GM18502 (cell line): ENCODE data around the gene TET2.
"Not testable (repeated sequence)": the region's sequence is repeated elsewhere in the genome, so short reads cannot be mapped to it uniquely, and the experiment has no call there.

Source experiments
- ATAC-seq: cut with Tn5 transposase; IDR thresholded peaks from one replicate; pipeline ENCODE4 v1.9.1; 2021; ENCODE audit warnings: mild to moderate bottlenecking; ENCODE audit not compliant: unreplicated experiment, poor library complexity

The TET2 gene

DNA sequence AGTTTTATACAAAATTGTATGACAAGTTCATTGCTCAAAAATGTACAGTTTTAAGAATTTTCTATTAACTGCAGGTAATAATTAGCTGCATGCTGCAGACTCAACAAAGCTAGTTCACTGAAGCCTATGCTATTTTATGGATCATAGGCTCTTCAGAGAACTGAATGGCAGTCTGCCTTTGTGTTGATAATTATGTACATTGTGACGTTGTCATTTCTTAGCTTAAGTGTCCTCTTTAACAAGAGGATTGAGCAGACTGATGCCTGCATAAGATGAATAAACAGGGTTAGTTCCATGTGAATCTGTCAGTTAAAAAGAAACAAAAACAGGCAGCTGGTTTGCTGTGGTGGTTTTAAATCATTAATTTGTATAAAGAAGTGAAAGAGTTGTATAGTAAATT is 131.0 kb downstream of the TET2 start:
- no peak for ATAC-seq

DNA sequence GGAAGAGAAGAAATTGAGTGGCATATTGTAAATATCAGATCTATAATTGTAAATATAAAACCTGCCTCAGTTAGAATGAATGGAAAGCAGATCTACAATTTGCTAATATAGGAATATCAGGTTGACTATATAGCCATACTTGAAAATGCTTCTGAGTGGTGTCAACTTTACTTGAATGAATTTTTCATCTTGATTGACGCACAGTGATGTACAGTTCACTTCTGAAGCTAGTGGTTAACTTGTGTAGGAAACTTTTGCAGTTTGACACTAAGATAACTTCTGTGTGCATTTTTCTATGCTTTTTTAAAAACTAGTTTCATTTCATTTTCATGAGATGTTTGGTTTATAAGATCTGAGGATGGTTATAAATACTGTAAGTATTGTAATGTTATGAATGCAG is 132.6 kb downstream of the TET2 start:
- no peak for ATAC-seq

DNA sequence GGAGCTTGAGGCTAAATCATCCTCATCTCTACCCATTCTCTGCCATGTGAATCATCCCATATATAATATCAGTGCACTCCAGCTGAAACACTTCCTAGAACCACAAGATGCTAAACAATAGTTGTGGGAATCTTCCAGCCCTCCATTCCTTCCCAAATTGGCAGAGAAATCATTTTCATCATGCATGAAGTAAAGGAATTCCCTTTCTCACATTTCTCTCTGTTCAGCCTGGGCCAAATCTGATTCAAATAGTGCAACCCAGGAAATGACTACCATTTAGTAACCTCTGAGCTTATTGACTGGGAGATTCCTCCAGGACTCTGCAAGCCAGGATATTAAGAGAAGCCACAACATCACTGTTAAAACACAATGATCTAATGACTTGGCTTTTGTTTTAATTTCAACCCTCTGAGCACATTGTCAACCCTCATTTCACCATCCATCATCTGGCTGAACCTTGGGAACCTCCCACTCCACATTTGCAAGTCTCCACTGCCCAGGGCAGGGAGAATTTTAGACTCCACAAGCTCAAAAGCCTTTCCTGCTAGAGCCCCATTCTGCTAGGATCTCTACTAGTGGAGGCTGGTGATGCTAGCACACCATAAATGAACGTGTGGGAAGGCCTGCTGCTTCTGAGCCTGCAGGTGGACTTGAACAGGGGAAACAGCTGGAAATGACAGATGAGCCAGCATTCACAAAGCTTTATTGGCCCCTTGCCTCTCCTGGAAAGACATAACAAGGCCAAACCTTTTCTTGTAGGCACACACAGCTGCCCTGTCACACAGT is 133.9 kb downstream of the TET2 start:
- no peak for ATAC-seq

DNA sequence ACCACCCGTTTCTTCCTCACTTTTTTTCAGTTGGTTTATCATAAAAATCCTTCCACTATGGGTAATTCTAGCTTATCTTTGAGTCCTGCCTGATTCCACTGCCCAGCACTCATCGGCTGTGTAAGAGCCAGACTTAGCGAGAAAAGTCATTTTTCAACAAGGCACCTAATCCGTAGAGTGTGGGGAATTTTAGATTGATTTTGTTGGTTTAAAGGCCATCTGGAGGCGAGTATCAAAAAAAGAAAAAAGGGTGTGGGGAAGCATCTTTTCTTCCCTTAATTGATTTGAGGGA is 134.4 kb downstream of the TET2 start:
- no peak for ATAC-seq

DNA sequence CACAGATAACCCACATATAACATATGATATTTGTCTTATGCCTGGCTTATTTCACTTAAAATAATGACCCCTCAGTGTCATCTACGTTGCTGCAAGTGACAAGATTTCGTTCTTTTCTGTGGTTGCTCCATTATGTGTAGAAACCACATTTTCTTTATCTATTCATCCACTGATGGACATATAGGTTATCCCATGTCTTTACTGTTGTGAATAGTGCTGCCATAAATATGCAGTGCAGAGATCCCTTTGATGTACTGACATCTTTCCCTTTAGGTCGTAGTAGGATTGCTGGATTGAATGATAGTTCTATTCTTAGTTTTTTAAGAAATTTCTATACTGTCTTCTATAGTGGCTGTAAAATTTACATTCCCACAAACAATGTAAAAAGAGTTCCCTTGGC is 135.8 kb downstream of the TET2 start:
- ATAC-seq = no peak

DNA sequence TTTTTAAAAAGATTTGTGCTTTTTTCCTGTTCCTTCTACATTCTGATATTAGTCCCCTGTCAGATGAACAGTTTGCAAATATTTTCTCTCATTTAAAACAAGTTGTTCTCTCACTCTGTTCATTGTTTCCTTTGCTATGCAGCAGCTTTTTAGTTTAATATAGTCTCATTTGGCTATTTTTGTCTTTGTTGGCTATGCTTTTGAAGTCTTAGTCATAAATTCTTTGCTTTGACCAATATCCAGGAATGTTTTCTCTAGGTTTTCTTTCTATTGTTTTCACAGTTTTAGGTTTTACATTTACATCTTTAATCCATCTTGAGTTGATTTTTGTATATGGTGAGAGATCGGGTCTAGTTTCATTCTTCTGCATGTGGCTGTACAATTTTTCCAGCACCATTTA is 136.8 kb downstream of the TET2 start:
- no peak for ATAC-seq

DNA sequence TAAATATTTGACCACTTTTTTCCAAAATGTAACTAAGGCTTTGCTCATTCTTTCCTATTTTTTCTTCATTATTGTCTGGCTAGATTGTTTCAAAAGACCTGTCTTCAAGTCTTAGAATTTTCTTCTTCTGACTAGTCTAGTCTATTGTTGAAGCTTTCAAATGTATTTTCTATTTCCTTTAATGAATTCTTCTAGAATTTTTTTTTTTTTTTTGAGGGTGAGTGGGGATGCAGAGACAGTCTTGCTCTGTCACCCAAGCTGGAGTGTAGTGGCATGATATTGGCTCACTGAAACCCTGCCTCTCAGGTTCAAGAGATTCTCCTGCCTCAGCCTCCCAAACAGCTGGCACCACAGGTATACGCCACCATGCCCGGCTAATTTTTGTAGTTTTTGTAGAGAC is 141.4 kb downstream of the TET2 start:
- no peak for ATAC-seq

DNA sequence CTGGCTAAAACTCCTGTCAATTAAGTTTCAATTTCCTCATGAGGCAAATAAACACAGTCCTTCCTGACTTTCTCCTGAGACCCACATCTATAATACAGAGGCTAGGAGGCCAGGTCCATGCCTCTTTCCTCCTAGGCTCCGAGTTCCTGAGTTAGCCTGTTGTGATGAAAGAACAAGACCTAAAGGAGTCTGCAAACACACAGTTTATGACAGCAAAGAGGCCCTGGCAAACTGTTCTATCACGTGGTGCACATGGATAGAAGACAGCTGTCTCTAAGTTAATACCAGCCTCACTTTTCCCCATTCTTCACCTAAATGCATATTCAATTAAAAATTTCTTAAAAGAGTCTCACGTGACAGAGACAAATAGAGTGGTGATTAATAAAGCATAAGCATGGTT is 145.2 kb downstream of the TET2 start:
- ATAC-seq = no peak

DNA sequence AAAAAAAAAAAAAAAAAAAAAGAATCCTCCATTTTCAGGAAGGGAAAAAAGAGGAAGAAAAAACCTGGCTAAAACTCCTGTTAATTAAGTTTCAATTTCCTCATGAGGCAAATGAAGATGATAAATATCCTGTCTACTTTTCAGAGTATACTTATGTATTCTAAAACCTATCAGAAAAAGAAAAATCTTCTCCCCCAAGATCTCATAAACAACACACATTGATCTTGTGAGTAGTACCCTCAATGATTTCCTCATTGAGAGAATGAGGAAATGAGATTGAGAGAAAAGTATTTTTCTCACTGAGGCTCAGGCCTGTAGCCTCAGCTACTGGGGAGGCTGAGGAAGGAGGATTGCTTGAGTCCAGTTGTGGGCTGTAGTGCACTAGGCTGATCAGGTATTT is 146.7 kb downstream of the TET2 start:
- ATAC-seq = no peak

DNA sequence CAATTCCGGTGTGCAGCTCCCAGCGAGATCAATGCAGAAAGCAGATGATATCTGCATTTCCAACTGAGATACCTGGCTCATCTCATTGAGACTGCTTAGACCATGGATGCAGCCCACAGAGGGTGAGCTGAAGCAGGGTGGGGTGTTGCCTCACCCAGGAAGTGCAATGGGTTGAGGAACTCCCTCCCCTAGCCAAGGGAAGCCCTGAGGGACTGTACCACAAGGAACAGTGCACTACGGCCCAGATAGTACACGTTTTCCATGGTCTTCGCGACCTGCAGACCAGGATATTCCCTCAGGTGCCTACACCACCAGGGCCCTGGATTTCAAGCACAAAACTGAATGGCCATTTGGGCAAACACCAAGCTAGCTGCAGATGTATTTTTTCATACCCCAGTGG is 150.0 kb downstream of the TET2 start:
- ATAC-seq = no peak

DNA sequence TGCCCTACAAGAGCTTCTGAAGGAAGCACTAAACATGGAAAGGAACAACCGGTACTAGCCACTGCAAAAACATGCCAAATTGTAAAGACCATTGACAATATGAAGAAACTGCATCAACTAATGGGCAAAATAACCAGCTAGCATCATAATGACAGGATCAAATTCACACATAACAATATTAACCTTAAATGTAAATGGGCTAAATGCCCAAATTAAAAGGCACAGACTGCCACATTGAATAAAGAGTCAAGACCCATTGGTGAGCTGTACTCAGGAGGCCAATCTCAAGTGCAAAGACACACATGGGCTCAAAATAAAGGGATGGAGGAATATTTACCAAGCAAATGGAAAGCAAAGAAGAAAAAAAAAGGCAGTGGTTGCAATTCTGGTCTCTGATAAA is 152.4 kb downstream of the TET2 start:
- not testable (repeated sequence) for ATAC-seq

DNA sequence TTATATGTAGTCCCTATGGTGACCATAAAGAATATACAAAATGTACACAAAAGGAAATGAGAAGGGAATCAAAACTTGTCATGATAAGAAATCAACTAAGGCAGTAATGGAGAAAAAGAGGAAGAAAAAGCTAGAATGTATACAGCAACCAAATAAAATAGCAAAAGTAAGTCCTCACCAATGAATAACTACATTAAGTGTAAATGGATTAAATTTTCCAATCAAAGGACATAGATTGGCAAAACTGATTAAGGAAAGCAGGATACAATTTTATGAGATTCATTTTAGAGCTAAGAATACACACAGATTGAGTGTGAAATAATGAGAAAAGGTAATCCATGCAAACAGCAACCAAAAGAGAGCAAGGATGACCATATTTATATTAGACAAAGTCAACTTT is 157.4 kb downstream of the TET2 start:
- ATAC-seq = no peak

DNA sequence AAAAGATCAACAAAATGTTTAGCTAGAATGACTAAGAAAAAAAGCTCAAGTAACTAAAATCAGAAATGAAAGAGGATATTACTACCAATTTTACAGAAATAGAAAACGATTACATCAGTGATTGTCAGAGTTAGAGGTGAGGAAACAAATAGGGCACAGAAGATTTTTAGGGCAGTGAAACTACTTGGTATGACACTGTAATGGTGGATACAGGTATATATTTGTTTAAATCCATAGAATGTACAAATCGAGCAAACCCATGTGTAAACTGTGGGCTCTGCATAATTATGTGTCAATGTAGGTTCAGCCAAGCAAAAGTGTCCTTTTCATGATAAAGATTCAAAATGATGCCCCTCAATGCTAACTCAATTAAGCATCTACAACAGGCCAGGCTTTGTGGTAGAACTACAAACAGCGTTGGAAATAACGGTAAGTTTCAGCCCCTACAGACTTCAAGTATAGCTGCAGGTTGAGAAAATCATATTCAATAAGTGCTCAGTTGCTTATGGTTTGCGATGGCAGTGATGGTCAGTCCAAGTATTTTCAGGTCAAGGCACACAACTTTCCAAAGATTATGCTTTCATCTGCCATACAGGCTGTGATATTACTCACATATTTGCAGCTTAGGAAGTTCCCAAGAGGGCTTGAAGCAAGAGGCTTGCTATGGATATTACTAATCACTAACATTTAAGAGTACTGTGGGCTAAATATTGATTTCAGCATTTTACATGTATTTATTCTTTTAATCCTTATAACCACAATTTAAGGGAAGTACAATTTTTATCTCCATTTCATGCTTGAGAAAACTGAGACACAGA is 158.6 kb downstream of the TET2 start:
- ATAC-seq = peak; percentile 42

DNA sequence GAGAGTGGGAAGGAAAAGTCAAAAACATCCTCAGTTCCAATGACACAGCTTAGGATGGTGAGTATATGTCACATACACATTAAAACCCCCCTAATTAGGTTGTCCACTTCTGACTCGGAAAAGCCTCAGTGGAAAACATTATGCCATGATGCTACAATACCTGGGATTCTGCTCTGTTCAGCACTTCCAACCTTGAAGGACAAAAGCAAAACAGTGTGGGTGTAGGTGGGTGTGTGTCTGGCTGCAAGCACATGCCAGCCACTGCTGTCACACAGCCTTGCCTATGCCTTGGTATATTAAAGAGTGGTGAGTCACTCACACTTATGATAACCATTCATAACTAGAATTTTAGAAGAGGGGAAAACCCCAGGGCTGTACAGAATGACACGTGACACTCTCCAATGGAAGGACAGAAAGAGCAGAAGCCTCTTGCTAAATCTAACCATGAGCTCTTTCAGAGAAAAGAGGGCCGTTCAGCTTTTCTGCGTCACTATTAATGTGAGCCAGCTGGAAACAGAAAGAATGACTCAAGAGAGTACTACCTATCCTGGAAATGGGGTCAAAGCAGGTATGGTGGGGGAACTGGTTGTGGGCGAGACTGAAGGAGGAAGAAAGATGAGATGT is 159.6 kb downstream of the TET2 start:
- peak; percentile 92 for ATAC-seq

DNA sequence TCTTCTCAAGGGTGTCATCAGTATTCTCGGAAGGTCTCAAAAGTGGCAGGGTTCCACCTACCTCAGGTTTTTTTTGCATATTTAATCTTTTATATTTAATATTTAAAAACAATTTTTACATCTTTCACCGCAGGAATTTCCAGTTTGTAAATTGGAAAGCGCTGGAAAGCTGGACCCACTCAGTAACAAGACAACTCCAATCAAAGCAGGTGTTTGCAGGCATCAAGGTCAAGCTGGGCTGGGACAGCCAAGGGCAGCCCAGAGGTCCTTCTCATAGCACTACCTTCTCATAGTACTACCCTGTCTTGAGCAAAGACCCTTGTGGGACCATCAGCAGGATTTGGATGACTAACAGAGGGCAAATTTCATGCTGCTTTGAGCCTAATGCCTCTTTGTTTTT is 160.1 kb downstream of the TET2 start:
- ATAC-seq = no peak

DNA sequence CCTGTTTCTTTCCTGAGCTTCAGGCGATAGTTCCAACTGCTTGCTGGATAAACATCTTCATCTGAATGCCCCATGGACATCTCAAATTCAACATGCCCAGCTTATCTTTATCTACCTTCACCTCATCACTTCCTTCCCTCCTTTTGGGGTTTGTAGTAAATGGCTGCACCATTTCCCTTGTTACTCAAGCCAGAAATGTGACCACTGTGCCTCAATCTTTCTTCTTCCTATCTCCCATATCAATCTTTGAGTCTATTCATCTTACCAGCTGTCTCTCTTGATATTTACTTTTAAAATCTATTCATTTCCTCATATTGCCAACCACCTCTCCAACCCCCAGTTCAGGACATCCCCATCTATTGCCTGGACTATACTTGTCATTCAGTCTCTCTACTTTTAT is 171.8 kb downstream of the TET2 start:
- no peak for ATAC-seq

DNA sequence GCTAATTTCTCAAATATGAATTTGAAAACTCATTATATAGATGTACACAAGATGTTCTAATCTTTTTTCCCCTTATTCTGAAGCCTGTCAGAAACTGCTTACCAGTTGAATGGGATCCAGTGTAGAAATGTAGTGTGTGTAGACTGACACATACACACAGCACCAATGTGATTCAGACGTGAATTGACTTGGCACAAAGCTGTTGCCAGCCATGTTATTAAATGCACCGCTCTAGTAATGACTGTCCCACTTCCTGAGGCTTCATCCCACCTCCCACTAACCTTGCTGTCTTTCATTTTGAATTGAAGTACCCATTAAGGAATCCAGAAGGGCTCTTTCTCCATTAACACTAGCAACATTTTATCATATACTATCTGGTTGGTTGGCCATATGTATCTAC is 180.5 kb downstream of the TET2 start:
- no peak for ATAC-seq

DNA sequence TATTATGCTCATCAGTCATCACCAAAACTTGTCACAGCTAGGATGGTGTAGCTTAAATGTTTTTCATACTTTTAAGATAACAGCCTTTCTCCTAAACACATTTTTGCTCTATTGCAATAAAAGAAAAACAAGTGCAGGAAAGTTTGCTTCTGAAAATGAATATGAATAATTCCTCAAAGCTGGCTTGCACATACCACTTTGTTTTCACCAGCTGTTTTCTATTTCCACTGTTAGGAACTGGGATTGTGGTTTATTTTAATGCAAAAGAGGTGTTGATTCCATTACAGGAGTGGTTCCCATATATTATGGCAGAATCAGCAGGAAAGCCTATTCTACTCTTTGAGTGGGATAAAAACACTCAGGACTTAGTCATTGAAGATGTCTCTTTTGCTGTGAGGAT is 181.3 kb downstream of the TET2 start:
- no peak for ATAC-seq

DNA sequence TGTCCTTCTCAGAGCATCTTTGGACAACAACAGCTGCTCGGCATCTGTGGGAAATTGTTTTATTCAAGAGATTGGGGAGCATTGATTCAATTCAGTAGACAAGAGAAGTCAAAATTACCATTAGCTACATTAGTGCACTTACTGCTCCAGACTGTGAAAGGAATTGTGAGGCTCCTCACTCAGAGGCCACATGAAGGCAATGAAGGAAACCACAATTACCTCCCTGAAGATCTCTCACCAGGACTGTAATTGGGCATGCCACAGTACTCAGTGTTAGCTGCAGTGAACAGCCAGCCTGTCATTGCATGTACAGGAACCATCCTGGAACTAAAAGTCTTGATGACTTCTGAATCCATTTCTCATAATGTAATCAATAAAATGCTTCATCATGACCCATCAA is 182.4 kb downstream of the TET2 start:
- ATAC-seq = no peak
